Left lung (tissue), 10 donors: ENCODE data around the gene ATXN2L. TPM values are rescaled to one million over a fixed set of nuclear protein-coding genes. Genes with fewer than 3 reads are reported as not detected.

Experiments used
- ATAC-seq: fragments of 200-7000 bp; cut with Tn5 transposase; one replicate; pipeline ENCODE4 v1.9.1; 2020; ENCODE audit warnings: moderate library complexity
- DNase-seq, 4 donors: peaks; one replicate each; pipeline ENCODE4 v3.0.0-alpha.2; 2013 to 2020
- H3K27ac ChIP-seq, 2 donors: fragments of 200-600 bp; sonication (generic) in 1 of 2; one replicate each; pipeline versions ENCODE4 v1.5.0 to v1.8.0; 2020 to 2021
- H3K27me3 ChIP-seq, 2 donors: fragments of 200-600 bp; sonication (generic) in 1 of 2; one replicate each; pipeline versions ENCODE4 v1.5.0 to v1.8.0; 2020 to 2021
- H3K36me3 ChIP-seq, 2 donors: fragments of 200-600 bp; sonication (generic) in 1 of 2; one replicate each; pipeline versions ENCODE4 v1.5.0 to v1.8.0; 2020 to 2021
- H3K4me1 ChIP-seq, 2 donors: fragments of 200-600 bp; one replicate each; pipeline ENCODE4 v1.8.0; 2021
- H3K4me3 ChIP-seq, 2 donors: fragments of 200-600 bp; sonication (generic) in 1 of 2; one replicate each; pipeline versions ENCODE4 v1.5.0 to v1.8.0; 2020 to 2021; ENCODE audit warnings: mild to moderate bottlenecking in 1 of 2
- H3K9me3 ChIP-seq, 2 donors: fragments of 200-600 bp; sonication (generic) in 1 of 2; one replicate each; pipeline versions ENCODE4 v1.5.0 to v1.8.0; 2020 to 2021
- CTCF ChIP-seq, 2 donors: fragments of 200-600 bp; sonication (generic) in 1 of 2; IDR thresholded peaks; one replicate each; pipeline versions ENCODE4 v1.5.0 to v1.8.0; 2021; ENCODE audit warnings: antibody characterized with exemption in 2 of 2
- intact Hi-C, 2 donors: fragments of 100-400 bp; cut with DNase I; formaldehyde crosslinking; loops; one replicate each; pipeline versions ENCODE4 v1.11.2 to v1.14.2; 2022
- polyA plus RNA-seq, 6 donors: library from polyadenylated mRNA; unstranded; fragments of 120-200 nt; gene quantifications; one replicate each; pipeline ENCODE4 v1.2.1, GENCODE V29; 2013; ENCODE audit not compliant: insufficient read length in 6 of 6
- total RNA-seq, 2 donors: library from RNA; stranded (reverse); fragmentation: NEBNext Ultra II Directional; extraction: Animal tissue kit (Norgen Biotek cat#: 25700); gene quantifications; one replicate each; pipeline ENCODE4 v1.2.1, GENCODE V29; 2021
- donor health status: DM: no; HTN: yes; CAD: no.
- donor health status: DM: no; HTN: no; CAD: no.

The ATXN2L gene
- total and polyA plus RNA-seq, 8 donors, result 87.2 to 153 (median 106) TPM

DNA sequence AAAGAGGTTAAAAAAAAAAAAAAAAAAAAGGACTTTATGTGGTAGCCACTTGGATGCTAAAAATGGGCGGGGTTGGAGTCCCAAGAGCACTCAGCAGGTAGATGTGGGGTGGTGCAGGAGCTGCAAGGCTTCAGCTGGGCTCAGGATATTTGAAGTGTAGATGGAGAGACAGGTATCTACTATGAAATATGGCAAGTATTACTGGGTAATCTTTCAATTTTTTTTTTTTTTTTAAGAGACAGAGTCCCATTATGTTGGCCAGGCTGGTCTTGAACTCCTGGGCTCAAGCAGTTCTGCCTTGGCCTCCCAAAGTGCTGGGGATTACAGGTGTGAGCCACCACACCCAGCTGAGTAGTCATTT, 15.7 kb downstream of the ATXN2L start:
- no peaks in the 10 kb centered on the region for H3K4me1 ChIP-seq
- no peaks in the 10 kb centered on the region for H3K9me3 ChIP-seq
- DNase-seq (no peak), ATAC-seq (no peak)
- H3K36me3 ChIP-seq, result peaks cover 4 to 95% of the 10 kb centered on the region in 2 donors
- H3K4me3 ChIP-seq, result no peak overlapping the region
- H3K27ac ChIP-seq, result no peak overlapping the region
- no peak for TF ChIP-seq CTCF (IDR thresholded peaks at IDR 0.05)
- H3K27me3 ChIP-seq, result no peaks in the 10 kb centered on the region
- intact Hi-C loops, result no loop called here

GRCh38 chr16:28839004-28839639, 16.3 kb downstream of the ATXN2L start:
- Histone ChIP-seq H3K4me3 (no peak overlapping the region), H3K9me3 (no peaks in the 10 kb centered on the region), H3K4me1 (no peaks in the 10 kb centered on the region), H3K36me3 (peaks cover 0 to 95% of the 10 kb centered on the region in 2 donors), H3K27ac (no peak overlapping the region), H3K27me3 (no peaks in the 10 kb centered on the region)
- DNase-seq (no peak), ATAC-seq (no peak)
- intact Hi-C loops, result no loop called here
- no peak for TF ChIP-seq CTCF (IDR thresholded peaks at IDR 0.05)

DNA sequence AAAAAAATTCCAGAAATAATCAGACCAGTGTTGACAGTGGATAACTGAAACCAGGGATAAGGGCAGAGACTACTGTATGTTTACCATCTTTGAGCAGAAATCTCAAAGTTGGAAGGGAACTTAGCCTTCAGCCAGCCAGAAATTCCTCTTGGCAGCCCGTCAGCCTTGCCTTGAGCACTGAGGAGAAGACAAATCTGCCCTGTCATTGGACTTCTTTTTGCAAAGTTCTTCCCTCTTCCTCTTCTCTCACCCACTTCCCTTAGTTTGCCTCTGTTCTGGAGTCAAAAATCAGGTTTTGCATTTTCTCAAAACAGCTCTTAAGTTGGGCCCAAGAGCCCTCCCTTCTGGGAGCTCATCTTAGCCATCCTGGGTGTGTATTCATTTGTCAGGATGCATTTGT, 17.1 kb downstream of the ATXN2L start:
- H3K4me3 ChIP-seq, result no peak overlapping the region
- DNase-seq (no peak), ATAC-seq (no peak)
- H3K4me1 ChIP-seq, result peaks cover 1 to 5% of the 10 kb centered on the region in 2 donors
- H3K9me3 ChIP-seq, result no peaks in the 10 kb centered on the region
- no peak for TF ChIP-seq CTCF (IDR thresholded peaks at IDR 0.05)
- H3K36me3 ChIP-seq, result peaks cover 0 to 95% of the 10 kb centered on the region in 2 donors
- intact Hi-C loops, result no loop called here
- H3K27ac ChIP-seq, result peak overlapping the region in 1 of 2 donors; percentile 50
- H3K27me3 ChIP-seq, result no peaks in the 10 kb centered on the region

DNA sequence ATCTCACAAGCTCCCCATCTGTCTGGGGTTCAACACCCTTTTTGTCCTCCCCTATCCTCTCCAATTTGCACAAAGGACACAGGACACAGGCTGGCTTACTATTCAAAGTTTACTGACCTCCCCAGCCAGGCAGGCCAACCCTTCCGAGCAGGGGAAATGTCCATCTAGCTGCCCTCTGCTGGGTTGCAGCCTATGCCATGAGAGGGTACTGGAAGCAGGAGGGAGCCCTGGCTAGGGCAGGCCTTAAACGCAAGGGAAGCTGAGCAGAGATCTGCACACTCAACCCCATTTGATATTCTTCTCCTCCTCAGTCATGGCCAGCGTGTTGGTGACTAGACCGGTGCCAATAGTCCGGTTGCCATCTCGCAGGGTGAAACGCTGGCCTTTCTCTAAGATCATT, 19.9 kb downstream of the ATXN2L start:
- intact Hi-C loops, result no loop called here
- TF ChIP-seq CTCF (IDR thresholded peaks at IDR 0.05), result no peak
- no peak for ATAC-seq
- no peak overlapping the region for H3K27ac ChIP-seq
- peaks cover 0 to 68% of the 10 kb centered on the region in 2 donors for H3K36me3 ChIP-seq
- no peak overlapping the region for H3K4me3 ChIP-seq
- H3K9me3 ChIP-seq, result no peaks in the 10 kb centered on the region
- no peak for DNase-seq
- peaks cover 7 to 23% of the 10 kb centered on the region in 2 donors for H3K4me1 ChIP-seq
- no peaks in the 10 kb centered on the region for H3K27me3 ChIP-seq

GRCh38 chr16:28843766-28844165, 21.0 kb downstream of the ATXN2L start:
- TF ChIP-seq CTCF (IDR thresholded peaks at IDR 0.05), result no peak
- intact Hi-C loops, result no loop called here
- no peak for DNase-seq
- H3K27me3 ChIP-seq, result no peaks in the 10 kb centered on the region
- H3K4me1 ChIP-seq, result peaks cover 7 to 23% of the 10 kb centered on the region in 2 donors
- peaks cover 0 to 57% of the 10 kb centered on the region in 2 donors for H3K36me3 ChIP-seq
- no peak overlapping the region for H3K4me3 ChIP-seq
- no peak overlapping the region for H3K27ac ChIP-seq
- no peak for ATAC-seq
- no peaks in the 10 kb centered on the region for H3K9me3 ChIP-seq
